ENCODE measurements around the gene PITPNC1. TPM values are rescaled to one million over a fixed set of nuclear protein-coding genes. Genes with fewer than 3 reads are reported as not detected.

PITPNC1 gene
- total and polyA plus RNA-seq, 2 of the 13 experiments (the other 11 are each of a cell fraction or from before 2014, with no cell fraction given) = 4.1 to 5.7 TPM

- TF ChIP-seq PPARG (CRISPR knock-in tag; conservative IDR thresholded peaks at IDR 0.05) = peak; percentile 74; the same call in 1 of the 2 replicates
- TF ChIP-seq, protein P1, sequence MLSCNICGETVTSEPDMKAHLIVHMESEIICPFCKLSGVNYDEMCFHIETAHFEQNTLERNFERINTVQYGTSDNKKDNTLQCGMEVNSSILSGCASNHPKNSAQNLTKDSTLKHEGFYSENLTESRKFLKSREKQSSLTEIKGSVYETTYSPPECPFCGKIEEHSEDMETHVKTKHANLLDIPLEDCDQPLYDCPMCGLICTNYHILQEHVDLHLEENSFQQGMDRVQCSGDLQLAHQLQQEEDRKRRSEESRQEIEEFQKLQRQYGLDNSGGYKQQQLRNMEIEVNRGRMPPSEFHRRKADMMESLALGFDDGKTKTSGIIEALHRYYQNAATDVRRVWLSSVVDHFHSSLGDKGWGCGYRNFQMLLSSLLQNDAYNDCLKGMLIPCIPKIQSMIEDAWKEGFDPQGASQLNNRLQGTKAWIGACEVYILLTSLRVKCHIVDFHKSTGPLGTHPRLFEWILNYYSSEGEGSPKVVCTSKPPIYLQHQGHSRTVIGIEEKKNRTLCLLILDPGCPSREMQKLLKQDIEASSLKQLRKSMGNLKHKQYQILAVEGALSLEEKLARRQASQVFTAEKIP (CRISPR knock-in tag; IDR thresholded peaks at IDR 0.05; ENCODE audit: borderline replicate concordance) = no peak
- TF ChIP-seq ARID4A (CRISPR knock-in tag; IDR thresholded peaks at IDR 0.05; ENCODE audit: borderline replicate concordance) = peak; percentile 95
- TF ChIP-seq KDM5A (IDR thresholded peaks at IDR 0.05; ENCODE audit: borderline replicate concordance, low read length) = peak; percentile 95
- TF ChIP-seq NKX3-1 (CRISPR knock-in tag; IDR thresholded peaks at IDR 0.05) = peak; percentile 93
- TF ChIP-seq ZNF713 (CRISPR knock-in tag; IDR thresholded peaks at IDR 0.05) = no peak
- TF ChIP-seq NFKB2 (CRISPR knock-in tag; IDR thresholded peaks at IDR 0.05; ENCODE audit: borderline replicate concordance) = peak; percentile 92; the same call in 1 of the 2 replicates
- peak; percentile 85; the same call in 1 of the 2 replicates for TF ChIP-seq RFXANK (CRISPR knock-in tag; IDR thresholded peaks at IDR 0.05)
- TF ChIP-seq ZFP36 (IDR thresholded peaks at IDR 0.05; ENCODE audit: borderline replicate concordance, low read depth, low read length, partially characterized antibody) = no peak
- no peak for TF ChIP-seq PAF1 (CRISPR knock-in tag; IDR thresholded peaks at IDR 0.05)
- TF ChIP-seq, protein P2, sequence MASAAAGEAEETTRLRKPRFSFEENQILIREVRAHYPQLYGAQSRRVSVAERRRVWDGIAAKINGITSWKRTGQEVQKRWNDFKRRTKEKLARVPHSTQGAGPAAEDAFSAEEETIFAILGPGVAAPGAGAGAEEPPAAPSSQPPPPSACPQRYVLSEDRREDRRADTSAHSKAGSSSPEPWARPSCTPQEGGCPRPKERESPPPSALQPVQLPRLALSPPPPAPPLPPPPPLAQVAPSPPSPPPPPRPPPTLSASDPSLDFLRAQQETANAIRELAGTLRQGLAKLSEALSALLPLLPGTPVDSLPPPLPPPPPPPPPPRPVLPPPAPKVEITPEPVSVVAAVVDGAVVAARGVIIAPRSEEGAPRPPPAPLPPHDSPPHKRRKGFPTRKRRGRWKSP (CRISPR knock-in tag; IDR thresholded peaks at IDR 0.05) = peak; percentile 69; the same call in 1 of the 2 replicates
- no peak for TF ChIP-seq SCMH1 (CRISPR knock-in tag; IDR thresholded peaks at IDR 0.05; ENCODE audit: borderline replicate concordance)
- TF ChIP-seq, protein P3, sequence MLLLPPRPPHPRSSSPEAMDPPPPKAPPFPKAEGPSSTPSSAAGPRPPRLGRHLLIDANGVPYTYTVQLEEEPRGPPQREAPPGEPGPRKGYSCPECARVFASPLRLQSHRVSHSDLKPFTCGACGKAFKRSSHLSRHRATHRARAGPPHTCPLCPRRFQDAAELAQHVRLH (CRISPR knock-in tag; IDR thresholded peaks at IDR 0.05; ENCODE audit: borderline replicate concordance, low read depth) = peak; percentile 99
- TF ChIP-seq ONECUT2 (CRISPR knock-in tag; IDR thresholded peaks at IDR 0.05) = no peak; the same call in 1 of the 2 replicates
- TF ChIP-seq ZBTB10 (CRISPR knock-in tag; IDR thresholded peaks at IDR 0.05; ENCODE audit: borderline replicate concordance) = peak; percentile 38; the same call in 1 of the 2 replicates
- TF ChIP-seq RELA (CRISPR knock-in tag; IDR thresholded peaks at IDR 0.05) = no peak
Measured at GRCh38 chr17:67717624-67718324, 340.7 kb downstream of the PITPNC1 start, which contains the start of gene NOL11 (continued).
